Uterus (tissue), 2 donors: ENCODE data around the gene CYP2E1.

ENCODE experiments used
- POLR2A ChIP-seq, 2 donors: fragments of 450-650 bp; IDR thresholded peaks; one replicate each; pipeline ENCODE4 v1.6.1; 2016; ENCODE audit warnings: antibody characterized with exemption in 2 of 2, mild to moderate bottlenecking in 1 of 2, moderate library complexity in 1 of 2
- TF ChIP-seq, protein P1 (sequence below), 4 experiments: fragments of 200-600 bp in 2 of 4; fragments of 450-650 bp in 2 of 4; sonication (generic) in 2 of 4; IDR thresholded peaks; one replicate each; pipeline ENCODE4 v1.5.1; 2016 to 2019; ENCODE audit warnings: antibody characterized with exemption in 4 of 4, mild to moderate bottlenecking in 2 of 4, moderate library complexity in 1 of 4

DNA sequence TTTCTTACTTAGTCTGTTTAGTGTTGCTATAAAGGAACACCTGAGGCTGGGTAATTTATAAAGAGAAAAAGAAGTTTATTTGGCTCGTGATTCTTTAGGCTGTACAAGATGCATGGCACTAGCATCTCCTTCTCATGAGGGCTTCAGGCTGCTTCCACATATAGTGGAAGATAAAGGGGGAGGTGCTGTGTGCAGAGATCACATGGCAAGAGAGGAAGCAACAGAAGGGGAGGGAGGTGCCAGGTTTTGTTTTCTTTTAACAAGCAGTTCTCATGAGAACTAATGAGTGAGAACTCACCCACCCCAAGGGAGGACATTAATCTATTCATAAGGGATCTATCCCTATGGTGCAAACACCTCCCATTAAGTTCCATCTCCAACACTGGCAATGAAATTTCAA is 17.3 kb downstream of the CYP2E1 start:
- TF ChIP-seq, protein P1, sequence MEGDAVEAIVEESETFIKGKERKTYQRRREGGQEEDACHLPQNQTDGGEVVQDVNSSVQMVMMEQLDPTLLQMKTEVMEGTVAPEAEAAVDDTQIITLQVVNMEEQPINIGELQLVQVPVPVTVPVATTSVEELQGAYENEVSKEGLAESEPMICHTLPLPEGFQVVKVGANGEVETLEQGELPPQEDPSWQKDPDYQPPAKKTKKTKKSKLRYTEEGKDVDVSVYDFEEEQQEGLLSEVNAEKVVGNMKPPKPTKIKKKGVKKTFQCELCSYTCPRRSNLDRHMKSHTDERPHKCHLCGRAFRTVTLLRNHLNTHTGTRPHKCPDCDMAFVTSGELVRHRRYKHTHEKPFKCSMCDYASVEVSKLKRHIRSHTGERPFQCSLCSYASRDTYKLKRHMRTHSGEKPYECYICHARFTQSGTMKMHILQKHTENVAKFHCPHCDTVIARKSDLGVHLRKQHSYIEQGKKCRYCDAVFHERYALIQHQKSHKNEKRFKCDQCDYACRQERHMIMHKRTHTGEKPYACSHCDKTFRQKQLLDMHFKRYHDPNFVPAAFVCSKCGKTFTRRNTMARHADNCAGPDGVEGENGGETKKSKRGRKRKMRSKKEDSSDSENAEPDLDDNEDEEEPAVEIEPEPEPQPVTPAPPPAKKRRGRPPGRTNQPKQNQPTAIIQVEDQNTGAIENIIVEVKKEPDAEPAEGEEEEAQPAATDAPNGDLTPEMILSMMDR (IDR thresholded peaks at IDR 0.05): no peak
- no peak for TF ChIP-seq POLR2A (IDR thresholded peaks at IDR 0.05)
